ENCODE results near the gene RAB20. TPM values are rescaled to one million over a fixed set of nuclear protein-coding genes. Genes with fewer than 3 reads are reported as not detected.
"Not testable (repeated sequence)": the region's sequence is repeated elsewhere in the genome, so short reads cannot be mapped to it uniquely, and the experiment has no call there.

RAB20 gene
- polyA plus RNA-seq, 1 donor from 2014 or later: not detected

DNA sequence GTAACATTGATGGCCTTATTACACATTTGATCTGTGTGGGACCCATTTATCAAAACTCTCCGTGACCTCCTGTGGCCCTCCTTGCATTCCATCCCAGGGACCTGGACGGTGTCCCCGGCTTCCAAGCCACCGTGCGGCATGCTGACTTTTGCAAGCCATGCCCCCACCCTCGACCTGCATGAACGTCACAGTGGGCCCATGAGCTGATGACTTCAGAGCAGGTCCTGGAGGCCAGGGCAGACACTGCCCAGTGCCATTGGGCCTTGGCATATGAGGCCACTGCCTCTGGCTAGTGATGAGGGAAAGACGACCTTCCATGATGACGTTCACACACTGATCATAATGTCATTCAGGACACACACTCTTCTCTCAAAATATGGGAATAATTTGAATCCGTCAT is 62.8 kb downstream of the RAB20 start:
- H3K9me3 ChIP-seq (ENCODE audit: low read length): no peaks in the 10 kb centered on the region
- no peak overlapping the region for H3K4me3 ChIP-seq (ENCODE audit: low read length)
- no peaks in the 10 kb centered on the region for H3F3A ChIP-seq (ENCODE audit: insufficient read depth, low read length, poor library complexity, severe bottlenecking)
- H2AFZ ChIP-seq (ENCODE audit: low read depth, low read length): no peak overlapping the region
- no peak overlapping the region for H3K9ac ChIP-seq (ENCODE audit: low read length)
- no peaks in the 10 kb centered on the region for H3K9me2 ChIP-seq (ENCODE audit: insufficient read depth, low read length)
- H3K27ac ChIP-seq (ENCODE audit: low read length): no peak overlapping the region
- no peaks in the 10 kb centered on the region for H3K36me3 ChIP-seq (ENCODE audit: insufficient read depth, low read length)
- H3K79me2 ChIP-seq (replicated peaks; ENCODE audit: insufficient read depth, low read length): no peaks in the 10 kb centered on the region
- no peaks in the 10 kb centered on the region for H4K20me1 ChIP-seq (ENCODE audit: insufficient read depth)
- no peak overlapping the region for H3K4me2 ChIP-seq (ENCODE audit: low read length)
- no peaks in the 10 kb centered on the region for H3K27me3 ChIP-seq (ENCODE audit: insufficient read depth, low read depth, low read length)
- TF ChIP-seq, protein P1, sequence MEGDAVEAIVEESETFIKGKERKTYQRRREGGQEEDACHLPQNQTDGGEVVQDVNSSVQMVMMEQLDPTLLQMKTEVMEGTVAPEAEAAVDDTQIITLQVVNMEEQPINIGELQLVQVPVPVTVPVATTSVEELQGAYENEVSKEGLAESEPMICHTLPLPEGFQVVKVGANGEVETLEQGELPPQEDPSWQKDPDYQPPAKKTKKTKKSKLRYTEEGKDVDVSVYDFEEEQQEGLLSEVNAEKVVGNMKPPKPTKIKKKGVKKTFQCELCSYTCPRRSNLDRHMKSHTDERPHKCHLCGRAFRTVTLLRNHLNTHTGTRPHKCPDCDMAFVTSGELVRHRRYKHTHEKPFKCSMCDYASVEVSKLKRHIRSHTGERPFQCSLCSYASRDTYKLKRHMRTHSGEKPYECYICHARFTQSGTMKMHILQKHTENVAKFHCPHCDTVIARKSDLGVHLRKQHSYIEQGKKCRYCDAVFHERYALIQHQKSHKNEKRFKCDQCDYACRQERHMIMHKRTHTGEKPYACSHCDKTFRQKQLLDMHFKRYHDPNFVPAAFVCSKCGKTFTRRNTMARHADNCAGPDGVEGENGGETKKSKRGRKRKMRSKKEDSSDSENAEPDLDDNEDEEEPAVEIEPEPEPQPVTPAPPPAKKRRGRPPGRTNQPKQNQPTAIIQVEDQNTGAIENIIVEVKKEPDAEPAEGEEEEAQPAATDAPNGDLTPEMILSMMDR (IDR thresholded peaks at IDR 0.05; ENCODE audit: poor library complexity, severe bottlenecking): no peak
- no peak for TF ChIP-seq EZH2 (IDR thresholded peaks at IDR 0.05; ENCODE audit: borderline replicate concordance, insufficient read depth, low read length, poor library complexity, severe bottlenecking)
- TF ChIP-seq MXI1 (conservative IDR thresholded peaks at IDR 0.05; ENCODE audit: poor library complexity, severe bottlenecking): no peak
- TF ChIP-seq TAF1 (IDR thresholded peaks at IDR 0.05; ENCODE audit: low read depth): no peak
- no peak for TF ChIP-seq EP300 (conservative IDR thresholded peaks at IDR 0.05; ENCODE audit: poor library complexity, severe bottlenecking)
- TF ChIP-seq SMC3 (conservative IDR thresholded peaks at IDR 0.05; ENCODE audit: poor library complexity): no peak
- TF ChIP-seq, protein P2, sequence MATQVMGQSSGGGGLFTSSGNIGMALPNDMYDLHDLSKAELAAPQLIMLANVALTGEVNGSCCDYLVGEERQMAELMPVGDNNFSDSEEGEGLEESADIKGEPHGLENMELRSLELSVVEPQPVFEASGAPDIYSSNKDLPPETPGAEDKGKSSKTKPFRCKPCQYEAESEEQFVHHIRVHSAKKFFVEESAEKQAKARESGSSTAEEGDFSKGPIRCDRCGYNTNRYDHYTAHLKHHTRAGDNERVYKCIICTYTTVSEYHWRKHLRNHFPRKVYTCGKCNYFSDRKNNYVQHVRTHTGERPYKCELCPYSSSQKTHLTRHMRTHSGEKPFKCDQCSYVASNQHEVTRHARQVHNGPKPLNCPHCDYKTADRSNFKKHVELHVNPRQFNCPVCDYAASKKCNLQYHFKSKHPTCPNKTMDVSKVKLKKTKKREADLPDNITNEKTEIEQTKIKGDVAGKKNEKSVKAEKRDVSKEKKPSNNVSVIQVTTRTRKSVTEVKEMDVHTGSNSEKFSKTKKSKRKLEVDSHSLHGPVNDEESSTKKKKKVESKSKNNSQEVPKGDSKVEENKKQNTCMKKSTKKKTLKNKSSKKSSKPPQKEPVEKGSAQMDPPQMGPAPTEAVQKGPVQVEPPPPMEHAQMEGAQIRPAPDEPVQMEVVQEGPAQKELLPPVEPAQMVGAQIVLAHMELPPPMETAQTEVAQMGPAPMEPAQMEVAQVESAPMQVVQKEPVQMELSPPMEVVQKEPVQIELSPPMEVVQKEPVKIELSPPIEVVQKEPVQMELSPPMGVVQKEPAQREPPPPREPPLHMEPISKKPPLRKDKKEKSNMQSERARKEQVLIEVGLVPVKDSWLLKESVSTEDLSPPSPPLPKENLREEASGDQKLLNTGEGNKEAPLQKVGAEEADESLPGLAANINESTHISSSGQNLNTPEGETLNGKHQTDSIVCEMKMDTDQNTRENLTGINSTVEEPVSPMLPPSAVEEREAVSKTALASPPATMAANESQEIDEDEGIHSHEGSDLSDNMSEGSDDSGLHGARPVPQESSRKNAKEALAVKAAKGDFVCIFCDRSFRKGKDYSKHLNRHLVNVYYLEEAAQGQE (IDR thresholded peaks at IDR 0.05; ENCODE audit: borderline replicate concordance): no peak
- no peak for TF ChIP-seq RAD21 (conservative IDR thresholded peaks at IDR 0.05)
- no peak for TF ChIP-seq POLR2AphosphoS5 (IDR thresholded peaks at IDR 0.05)

GRCh38 chr13:110498327-110498726 is 63.2 kb downstream of the RAB20 start:
- H3K27ac ChIP-seq (ENCODE audit: low read length): no peak overlapping the region
- H3K79me2 ChIP-seq (replicated peaks; ENCODE audit: insufficient read depth, low read length): no peaks in the 10 kb centered on the region
- no peak overlapping the region for H3K4me3 ChIP-seq (ENCODE audit: low read length)
- H3F3A ChIP-seq (ENCODE audit: insufficient read depth, low read length, poor library complexity, severe bottlenecking): no peaks in the 10 kb centered on the region
- no peak overlapping the region for H3K4me2 ChIP-seq (ENCODE audit: low read length)
- H3K36me3 ChIP-seq (ENCODE audit: insufficient read depth, low read length): no peaks in the 10 kb centered on the region
- no peaks in the 10 kb centered on the region for H3K27me3 ChIP-seq (ENCODE audit: insufficient read depth, low read depth, low read length)
- H3K9ac ChIP-seq (ENCODE audit: low read length): no peak overlapping the region
- no peaks in the 10 kb centered on the region for H3K9me2 ChIP-seq (ENCODE audit: insufficient read depth, low read length)
- no peaks in the 10 kb centered on the region for H4K20me1 ChIP-seq (ENCODE audit: insufficient read depth)
- no peak for TF ChIP-seq RAD21 (conservative IDR thresholded peaks at IDR 0.05)
- no peak for TF ChIP-seq TAF1 (IDR thresholded peaks at IDR 0.05; ENCODE audit: low read depth)
- TF ChIP-seq, protein P2 (IDR thresholded peaks at IDR 0.05; ENCODE audit: borderline replicate concordance): no peak
- TF ChIP-seq, protein P1 (IDR thresholded peaks at IDR 0.05; ENCODE audit: poor library complexity, severe bottlenecking): no peak
- H3K9me3 ChIP-seq (ENCODE audit: low read length): no peaks in the 10 kb centered on the region
- no peak overlapping the region for H2AFZ ChIP-seq (ENCODE audit: low read depth, low read length)

DNA sequence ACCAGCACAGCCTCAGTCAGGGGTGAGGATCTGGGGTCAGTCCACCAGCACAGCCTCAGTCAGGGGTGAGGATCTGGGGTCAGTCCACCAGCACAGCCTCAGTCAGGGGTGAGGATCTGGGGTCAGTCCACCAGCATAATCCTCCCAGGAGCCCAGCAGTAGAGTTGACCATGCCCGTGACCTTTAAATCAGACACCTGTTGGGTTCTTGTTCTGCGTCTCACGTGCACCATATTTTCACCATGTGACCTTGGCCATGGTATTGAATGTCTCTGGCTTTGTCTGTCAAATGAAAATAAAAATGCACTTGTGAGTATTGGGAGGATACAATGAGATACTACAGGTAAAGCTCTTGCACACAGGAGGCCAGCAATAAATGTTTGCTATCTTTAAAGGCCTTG is 63.6 kb downstream of the RAB20 start:
- not testable (repeated sequence) for H3K36me3 ChIP-seq (ENCODE audit: insufficient read depth, low read length); H3F3A ChIP-seq (ENCODE audit: insufficient read depth, low read length, poor library complexity, severe bottlenecking); H4K20me1 ChIP-seq (ENCODE audit: insufficient read depth); H3K9me2 ChIP-seq (ENCODE audit: insufficient read depth, low read length); H3K79me2 ChIP-seq (replicated peaks; ENCODE audit: insufficient read depth, low read length); H3K4me3 ChIP-seq (ENCODE audit: low read length); H2AFZ ChIP-seq (ENCODE audit: low read depth, low read length); H3K4me2 ChIP-seq (ENCODE audit: low read length); H3K27ac ChIP-seq (ENCODE audit: low read length); H3K27me3 ChIP-seq (ENCODE audit: insufficient read depth, low read depth, low read length); H3K9ac ChIP-seq (ENCODE audit: low read length); H3K9me3 ChIP-seq (ENCODE audit: low read length)
